Mesendoderm (in vitro differentiated cells): ENCODE data around the gene BPGM.
"Not testable (repeated sequence)": the region's sequence is repeated elsewhere in the genome, so short reads cannot be mapped to it uniquely, and the experiment has no call there.

Experiments
- DNase-seq: peaks from one replicate; pipeline ENCODE4 v3.0.0; 2013
- H2AK5ac ChIP-seq: 2 replicates; pipeline ENCODE4 v1.6.1; 2013; ENCODE audit warnings: low read length, inconsistent platforms
- H2BK120ac ChIP-seq: 2 replicates; pipeline ENCODE4 v1.6.1; 2013; ENCODE audit warnings: low read depth, mild to moderate bottlenecking, low read length, moderate library complexity, mixed read lengths
- H2BK15ac ChIP-seq: replicated peaks from 2 replicates; pipeline ENCODE4 v1.6.1; 2013; ENCODE audit warnings: low read depth, mild to moderate bottlenecking, moderate library complexity
- H2BK5ac ChIP-seq: 2 replicates; pipeline ENCODE4 v1.6.1; 2013; ENCODE audit warnings: low read length, inconsistent platforms
- H3K18ac ChIP-seq: 2 replicates; pipeline ENCODE4 v1.6.1; 2013; ENCODE audit warnings: mild to moderate bottlenecking, low read length, mixed read lengths
- H3K23ac ChIP-seq: one replicate; pipeline ENCODE4 v1.6.1; 2013; ENCODE audit warnings: low read length
- H3K27ac ChIP-seq: 2 replicates; pipeline ENCODE4 v1.5.1; 2013; ENCODE audit warnings: low read depth, mild to moderate bottlenecking, inconsistent platforms, low read length, moderate library complexity
- H3K27me3 ChIP-seq: 2 replicates; pipeline ENCODE4 v1.6.1; 2013; ENCODE audit warnings: low read length, control low read depth, mild to moderate bottlenecking, inconsistent platforms; ENCODE audit not compliant: insufficient read depth, poor library complexity
- H3K36me3 ChIP-seq: 2 replicates; pipeline ENCODE4 v1.6.1; 2013; ENCODE audit warnings: low read length, inconsistent platforms; ENCODE audit not compliant: control insufficient read depth, insufficient read depth
- H3K4ac ChIP-seq: one replicate; pipeline ENCODE4 v1.6.1; 2013; ENCODE audit warnings: low read depth, mild to moderate bottlenecking, low read length, moderate library complexity
- H3K4me1 ChIP-seq: 2 replicates; pipeline ENCODE4 v1.6.1; 2013; ENCODE audit warnings: low read depth, low read length, inconsistent platforms; ENCODE audit not compliant: control insufficient read depth
- H3K4me2 ChIP-seq: 2 replicates; pipeline ENCODE4 v1.6.1; 2013; ENCODE audit warnings: low read length
- H3K4me3 ChIP-seq: 2 replicates; pipeline ENCODE4 v1.5.1; 2013; ENCODE audit warnings: mild to moderate bottlenecking, low read length
- H3K56ac ChIP-seq: one replicate; pipeline ENCODE4 v1.6.1; 2013; ENCODE audit warnings: low read length
- H3K79me1 ChIP-seq: 2 replicates; pipeline ENCODE4 v1.6.1; 2013; ENCODE audit warnings: low read length, inconsistent platforms
- H3K79me2 ChIP-seq: 2 replicates; pipeline ENCODE4 v1.6.1; 2013; ENCODE audit warnings: mild to moderate bottlenecking, low read length; ENCODE audit not compliant: control insufficient read depth, insufficient read depth
- H3K9ac ChIP-seq: 2 replicates; pipeline ENCODE4 v1.6.1; 2013; ENCODE audit warnings: low read length, inconsistent platforms
- H4K5ac ChIP-seq: one replicate; pipeline ENCODE4 v1.6.1; 2013; ENCODE audit warnings: low read length
- H4K8ac ChIP-seq: one replicate; pipeline ENCODE4 v1.6.1; 2013; ENCODE audit warnings: low read depth, mild to moderate bottlenecking, control low read depth, low read length, moderate library complexity
- WGBS: extraction: QIAGEN DNeasy Blood & Tissue Kit; methylation state at CpG from one replicate; pipeline ENCODE4 v1.1.7; 2013; ENCODE audit warnings: low lambda C conversion rate, missing lambda C conversion rate; ENCODE audit not compliant: insufficient coverage; ENCODE audit errors: extremely low coverage; 5-methylcytosine and 5-hydroxymethylcytosine counted together

BPGM gene

GRCh38 chr7:134660961-134661376 lies 14.3 kb downstream of the BPGM start:
- Histone ChIP-seq H4K8ac (no peak overlapping the region), H3K79me1 (no peaks in the 10 kb centered on the region), H2AK5ac (no peak overlapping the region), H4K5ac (no peak overlapping the region), H2BK5ac (no peak overlapping the region), H3K27me3 (no peaks in the 10 kb centered on the region), H2BK120ac (no peak overlapping the region), H3K4me2 (no peak overlapping the region), H3K9ac (no peak overlapping the region), H3K18ac (no peak overlapping the region), H3K23ac (no peak overlapping the region), H3K4ac (no peak overlapping the region), H3K27ac (no peak overlapping the region), H3K4me1 (no peaks in the 10 kb centered on the region), H3K36me3 (no peaks in the 10 kb centered on the region), H3K79me2 (no peaks in the 10 kb centered on the region), H3K56ac (no peak overlapping the region), H3K4me3 (no peak overlapping the region), H2BK15ac (no peak overlapping the region)
- no CpG with 5 or more reads among the region's 1 CpG for WGBS
- no peak for DNase-seq

GRCh38 chr7:134662166-134662870 lies 15.7 kb downstream of the BPGM start:
- H3K9ac ChIP-seq = no peak overlapping the region
- H3K18ac ChIP-seq = no peak overlapping the region
- no peaks in the 10 kb centered on the region for H3K27me3 ChIP-seq
- H3K79me1 ChIP-seq = no peaks in the 10 kb centered on the region
- no peak overlapping the region for H2BK15ac ChIP-seq
- no peaks in the 10 kb centered on the region for H3K4me1 ChIP-seq
- no peak overlapping the region for H3K4ac ChIP-seq
- no peak overlapping the region for H3K27ac ChIP-seq
- no peak overlapping the region for H2AK5ac ChIP-seq
- no peak overlapping the region for H4K8ac ChIP-seq
- H3K23ac ChIP-seq = no peak overlapping the region
- no peak overlapping the region for H3K56ac ChIP-seq
- WGBS = no CpG with 5 or more reads among the region's 5 CpGs
- H3K36me3 ChIP-seq = no peaks in the 10 kb centered on the region
- DNase-seq = no peak
- no peak overlapping the region for H3K4me3 ChIP-seq
- no peaks in the 10 kb centered on the region for H3K79me2 ChIP-seq
- no peak overlapping the region for H2BK120ac ChIP-seq
- H3K4me2 ChIP-seq = no peak overlapping the region
- no peak overlapping the region for H4K5ac ChIP-seq
- H2BK5ac ChIP-seq = no peak overlapping the region

- Histone ChIP-seq H3K4me2 (no peak overlapping the region), H3K36me3 (no peaks in the 10 kb centered on the region), H3K4me3 (no peak overlapping the region), H3K79me2 (no peaks in the 10 kb centered on the region), H3K56ac (no peak overlapping the region), H3K18ac (no peak overlapping the region), H3K79me1 (no peaks in the 10 kb centered on the region), H2AK5ac (no peak overlapping the region), H3K27ac (no peak overlapping the region), H3K23ac (no peak overlapping the region), H4K5ac (no peak overlapping the region), H2BK120ac (no peak overlapping the region), H3K4me1 (no peaks in the 10 kb centered on the region), H3K27me3 (no peaks in the 10 kb centered on the region), H3K4ac (no peak overlapping the region), H2BK15ac (no peak overlapping the region), H2BK5ac (no peak overlapping the region), H3K9ac (no peak overlapping the region), H4K8ac (no peak overlapping the region)
- DNase-seq = no peak
- WGBS = no CpG with 5 or more reads among the region's 4 CpGs
These were observed 16.2 kb downstream of the BPGM start for GRCh38 chr7:134662871-134663205.

GRCh38 chr7:134665045-134665444 lies 18.4 kb downstream of the BPGM start:
- no CpG with 5 or more reads among the region's 3 CpGs for WGBS

GRCh38 chr7:134667899-134668298 lies 21.2 kb downstream of the BPGM start:
- no peak overlapping the region for H3K23ac ChIP-seq
- H4K8ac ChIP-seq = no peak overlapping the region
- H3K79me1 ChIP-seq = no peaks in the 10 kb centered on the region
- no peak overlapping the region for H3K4me3 ChIP-seq
- no peak overlapping the region for H2BK15ac ChIP-seq
- no peaks in the 10 kb centered on the region for H3K36me3 ChIP-seq
- no peaks in the 10 kb centered on the region for H3K4me1 ChIP-seq
- no peak overlapping the region for H2AK5ac ChIP-seq
- DNase-seq = no peak
- no peaks in the 10 kb centered on the region for H3K27me3 ChIP-seq
- no peak overlapping the region for H3K4ac ChIP-seq
- no peak overlapping the region for H3K27ac ChIP-seq
- no CpG with 5 or more reads among the region's 1 CpG for WGBS
- no peak overlapping the region for H3K18ac ChIP-seq
- H3K56ac ChIP-seq = no peak overlapping the region
- no peaks in the 10 kb centered on the region for H3K79me2 ChIP-seq
- no peak overlapping the region for H3K4me2 ChIP-seq
- no peak overlapping the region for H2BK120ac ChIP-seq
- H2BK5ac ChIP-seq = no peak overlapping the region
- H4K5ac ChIP-seq = no peak overlapping the region
- no peak overlapping the region for H3K9ac ChIP-seq

More at GRCh38 chr7:134665045-134665444, 18.4 kb downstream of the BPGM start:
- H2AK5ac ChIP-seq, H3K18ac ChIP-seq, H3K23ac ChIP-seq, H3K36me3 ChIP-seq, H2BK120ac ChIP-seq, H3K27ac ChIP-seq, H4K5ac ChIP-seq, H2BK15ac ChIP-seq, H3K4me1 ChIP-seq, H3K4ac ChIP-seq, H3K79me1 ChIP-seq, H2BK5ac ChIP-seq, H3K27me3 ChIP-seq, H3K4me3 ChIP-seq, H3K79me2 ChIP-seq, DNase-seq, H3K9ac ChIP-seq, H4K8ac ChIP-seq, H3K56ac ChIP-seq, H3K4me2 ChIP-seq: not testable (repeated sequence)

GRCh38 chr7:134669388-134669787 lies 22.7 kb downstream of the BPGM start:
- H3K27ac ChIP-seq = no peak overlapping the region
- H3K18ac ChIP-seq = no peak overlapping the region
- H3K9ac ChIP-seq = no peak overlapping the region
- WGBS = no CpG with 5 or more reads among the region's 4 CpGs
- no peak overlapping the region for H3K4me3 ChIP-seq
- H2AK5ac ChIP-seq = no peak overlapping the region
- H3K4me2 ChIP-seq = no peak overlapping the region
- H3K4ac ChIP-seq = no peak overlapping the region
- H3K4me1 ChIP-seq = no peaks in the 10 kb centered on the region
- H2BK15ac ChIP-seq = no peak overlapping the region
- no peak for DNase-seq
- H3K36me3 ChIP-seq = no peaks in the 10 kb centered on the region
- no peaks in the 10 kb centered on the region for H3K27me3 ChIP-seq
- H3K79me1 ChIP-seq = no peaks in the 10 kb centered on the region
- no peak overlapping the region for H4K8ac ChIP-seq
- H2BK5ac ChIP-seq = no peak overlapping the region
- H2BK120ac ChIP-seq = no peak overlapping the region
- H4K5ac ChIP-seq = no peak overlapping the region
- H3K79me2 ChIP-seq = no peaks in the 10 kb centered on the region
- no peak overlapping the region for H3K23ac ChIP-seq
- no peak overlapping the region for H3K56ac ChIP-seq
